Astrocyte of the cerebellum (primary cell): Measurements from ENCODE around the gene HSDL2.

ENCODE experiments used
- DNase-seq: peaks from one replicate; pipeline ENCODE4 v3.0.0-alpha.2; 2011; ENCODE audit warnings: low read depth
- H3K4me3 ChIP-seq: 2 replicates; pipeline ENCODE4 v1.5.1; 2011; ENCODE audit warnings: mild to moderate bottlenecking, low read depth, low read length, moderate library complexity
- in situ Hi-C: cut with HindIII; loops from 2 replicates; pipeline ENCODE4 v1.10.0; 2017; ENCODE audit warnings: low sequenced_read_pairs
- TF ChIP-seq, protein P1 (sequence below): IDR thresholded peaks from 2 replicates; pipeline ENCODE4 v1.5.1; 2012; ENCODE audit warnings: low read length, low read depth, moderate library complexity, mild to moderate bottlenecking; ENCODE audit errors: missing control alignments

Gene HSDL2

DNA sequence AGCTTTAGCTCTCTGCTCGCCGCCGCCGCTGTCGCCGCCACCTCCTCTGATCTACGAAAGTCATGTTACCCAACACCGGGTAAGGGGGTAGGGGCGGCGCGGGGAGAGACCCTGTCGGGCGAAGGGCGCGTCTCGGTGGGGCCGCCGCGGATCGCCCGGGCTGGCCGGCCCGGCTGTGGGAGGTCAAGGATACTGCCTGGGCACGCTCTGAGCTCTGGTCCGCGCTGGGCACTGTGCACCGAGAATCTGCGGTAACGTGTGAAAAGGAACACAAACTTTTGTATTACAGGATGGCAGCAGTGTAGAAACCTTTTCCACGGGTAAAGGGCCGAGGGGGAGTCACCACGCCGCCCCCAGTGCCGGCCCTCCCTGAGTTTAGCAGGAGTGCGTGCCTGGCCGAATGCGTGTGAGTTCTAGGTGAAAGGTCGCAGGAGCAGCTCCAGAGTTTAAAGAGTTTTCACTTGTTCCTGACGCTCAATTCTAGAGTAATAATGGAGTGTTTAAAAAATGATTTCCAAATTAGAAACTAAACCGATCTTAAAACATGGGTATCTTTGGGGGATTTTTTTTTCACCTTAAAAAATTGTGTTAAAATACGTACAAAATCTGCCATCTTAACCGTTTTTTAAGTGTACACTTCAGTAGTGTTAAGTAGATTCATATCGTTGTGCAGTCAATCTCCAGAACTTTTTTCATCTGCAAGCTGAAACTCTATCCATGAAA is at the start of gene HSDL2:
Gene HSDL2, plus strand, starts transcription at position 7 of the 723 bp plus-strand sequence. Its CDS starts 56 bp downstream, at position 63.
- TF ChIP-seq, protein P1, sequence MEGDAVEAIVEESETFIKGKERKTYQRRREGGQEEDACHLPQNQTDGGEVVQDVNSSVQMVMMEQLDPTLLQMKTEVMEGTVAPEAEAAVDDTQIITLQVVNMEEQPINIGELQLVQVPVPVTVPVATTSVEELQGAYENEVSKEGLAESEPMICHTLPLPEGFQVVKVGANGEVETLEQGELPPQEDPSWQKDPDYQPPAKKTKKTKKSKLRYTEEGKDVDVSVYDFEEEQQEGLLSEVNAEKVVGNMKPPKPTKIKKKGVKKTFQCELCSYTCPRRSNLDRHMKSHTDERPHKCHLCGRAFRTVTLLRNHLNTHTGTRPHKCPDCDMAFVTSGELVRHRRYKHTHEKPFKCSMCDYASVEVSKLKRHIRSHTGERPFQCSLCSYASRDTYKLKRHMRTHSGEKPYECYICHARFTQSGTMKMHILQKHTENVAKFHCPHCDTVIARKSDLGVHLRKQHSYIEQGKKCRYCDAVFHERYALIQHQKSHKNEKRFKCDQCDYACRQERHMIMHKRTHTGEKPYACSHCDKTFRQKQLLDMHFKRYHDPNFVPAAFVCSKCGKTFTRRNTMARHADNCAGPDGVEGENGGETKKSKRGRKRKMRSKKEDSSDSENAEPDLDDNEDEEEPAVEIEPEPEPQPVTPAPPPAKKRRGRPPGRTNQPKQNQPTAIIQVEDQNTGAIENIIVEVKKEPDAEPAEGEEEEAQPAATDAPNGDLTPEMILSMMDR: no peak
- in situ Hi-C loops: no loop called here
- no peak for DNase-seq
- peak within 1 kb of the TSS; percentile 56 for H3K4me3 ChIP-seq

DNA sequence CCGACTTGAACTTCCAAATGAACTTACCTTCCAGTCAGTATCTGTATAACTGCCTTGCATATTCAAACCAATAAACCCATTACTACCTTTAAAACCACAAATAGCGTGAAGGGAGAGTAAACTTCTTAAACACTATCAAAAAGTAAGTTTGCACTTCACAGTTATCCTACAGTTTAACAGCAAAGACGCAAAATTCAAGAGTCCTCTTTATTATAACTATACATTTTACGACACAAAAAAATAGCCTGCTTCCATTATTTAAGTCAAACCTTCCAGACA is 48.3 kb upstream of the HSDL2 start:
- no peak for DNase-seq
- H3K4me3 ChIP-seq: peak overlapping the region; percentile 69
- in situ Hi-C loops: loop anchor here (5.0 kb wide), 1 partner anchor 234 kb away; no protein-coding TSS in a partner anchor
- TF ChIP-seq, protein P1: no peak

DNA sequence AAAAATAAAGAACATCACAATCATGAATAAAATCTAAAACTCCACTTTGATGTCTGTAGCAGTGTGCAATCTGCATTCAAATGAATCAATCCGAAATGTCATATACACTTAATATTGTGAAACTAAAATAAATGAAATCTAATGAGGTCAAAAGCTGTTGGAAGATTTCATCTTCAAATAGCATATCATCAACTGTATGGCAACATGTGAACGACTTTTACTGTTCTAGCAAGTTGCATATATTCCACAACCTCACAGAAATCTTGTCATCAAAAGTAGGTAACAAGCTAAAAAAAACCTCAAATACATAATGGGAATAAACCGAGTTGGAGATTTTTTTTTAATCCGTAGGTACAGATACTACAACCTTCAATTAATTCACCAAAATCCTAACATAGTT is 47.7 kb upstream of the HSDL2 start:
- H3K4me3 ChIP-seq: peak overlapping the region; percentile 69
- TF ChIP-seq, protein P1: no peak
- in situ Hi-C loops: loop anchor here (5.0 kb wide), 1 partner anchor 235 kb away; no protein-coding TSS in a partner anchor
- DNase-seq: no peak

DNA sequence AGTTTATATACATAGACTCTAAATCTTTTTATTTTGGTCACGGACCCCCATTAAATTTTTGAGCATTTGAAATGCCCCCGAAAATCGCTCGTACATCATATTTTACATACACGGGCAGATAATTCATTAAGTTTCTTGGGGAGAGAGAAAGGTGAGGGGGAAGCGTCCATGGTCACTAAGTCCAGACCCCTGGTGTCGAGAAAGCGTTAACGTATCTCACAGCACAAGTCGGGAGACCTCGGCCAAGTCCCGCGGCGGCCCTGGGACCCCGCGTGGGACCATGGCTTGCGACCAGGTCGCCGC is 47.3 kb upstream of the HSDL2 start:
- H3K4me3 ChIP-seq: peak overlapping the region; percentile 69
- in situ Hi-C loops: loop anchor here (5.0 kb wide), 1 partner anchor 235 kb away; no protein-coding TSS in a partner anchor
- TF ChIP-seq, protein P1: no peak
- DNase-seq: no peak

DNA sequence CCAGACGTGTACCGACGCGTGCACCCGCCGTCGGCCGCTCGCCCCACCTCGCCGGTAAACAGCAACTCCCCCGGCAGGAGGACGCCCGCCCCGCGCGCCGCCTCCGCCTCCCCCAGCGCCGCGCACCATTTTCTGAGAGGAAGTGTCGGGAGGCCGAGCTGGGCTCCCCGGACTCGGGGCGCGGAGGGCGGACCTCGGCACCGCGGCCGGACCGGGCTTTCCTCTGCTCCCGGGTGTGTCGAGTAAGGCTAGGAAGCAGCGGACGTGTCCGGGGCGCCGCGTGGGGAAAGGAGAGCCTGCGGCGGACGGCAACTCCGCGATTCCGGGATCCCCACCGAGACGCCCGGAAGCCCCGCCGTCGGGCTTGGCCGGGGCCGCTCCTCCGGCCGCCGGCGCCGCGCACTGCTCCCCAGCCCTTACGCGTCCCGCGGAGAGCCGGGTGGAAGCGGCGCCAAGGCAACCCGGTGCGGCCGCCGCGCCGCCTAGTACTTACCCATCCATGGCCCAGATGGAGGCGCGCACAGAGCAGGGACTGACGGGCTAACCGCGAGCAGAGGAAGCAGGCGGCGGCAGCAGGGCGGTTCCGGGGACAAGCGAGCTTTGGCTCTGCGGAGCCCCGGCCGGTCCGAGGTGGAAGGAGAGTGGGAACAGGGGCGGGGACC is 46.8 kb upstream of the HSDL2 start, which contains the start of gene PTBP3:
Gene PTBP3, minus strand, starts transcription at position 643 of the 662 bp plus-strand sequence. CDS start 35,754 bp downstream, outside the sequence.
- DNase-seq: no peak
- in situ Hi-C loops: loop anchor here (5.0 kb wide), 1 partner anchor 236 kb away; no protein-coding TSS in a partner anchor
- H3K4me3 ChIP-seq: peak within 1 kb of the TSS; percentile 69
- TF ChIP-seq, protein P1: no peak

DNA sequence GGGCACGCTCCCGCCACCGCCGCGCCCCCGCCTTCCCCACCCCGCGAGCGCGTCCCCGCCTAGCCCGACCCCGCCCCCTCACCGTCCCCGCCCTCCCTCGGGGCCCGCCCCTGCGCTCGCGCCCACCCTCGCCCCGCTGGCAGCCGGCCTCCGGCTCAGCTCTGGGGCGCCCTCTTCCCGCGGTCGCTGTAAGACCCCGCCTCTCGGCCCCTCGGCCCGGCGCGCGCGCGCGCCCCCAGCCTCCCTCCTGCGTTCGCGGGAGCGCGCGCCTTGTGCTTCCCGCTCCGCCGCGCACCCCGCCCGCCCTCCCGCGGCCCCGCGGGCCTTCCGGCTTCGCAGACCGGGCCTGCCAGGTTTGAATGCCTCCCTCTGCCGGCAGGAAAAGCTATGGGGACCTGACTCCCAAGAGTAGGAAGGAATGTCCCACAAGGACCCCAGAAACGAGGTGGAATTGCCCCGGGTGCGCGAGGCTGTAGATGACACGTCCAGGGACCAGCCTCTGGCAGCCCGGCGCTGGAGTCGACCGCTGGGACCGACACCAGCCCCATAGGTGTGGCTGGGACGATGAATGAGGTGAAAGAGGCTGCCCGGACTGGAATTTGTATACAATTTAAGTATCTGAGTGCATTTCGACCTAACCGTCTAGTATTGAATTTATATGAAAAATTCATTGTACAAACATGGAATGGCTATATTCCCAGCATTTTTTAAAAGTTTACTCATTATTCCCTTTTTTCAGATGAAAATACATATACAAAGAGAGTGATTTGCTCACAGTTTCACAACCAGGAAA is 46.1 kb upstream of the HSDL2 start:
- TF ChIP-seq, protein P1: peak; percentile 52
- peak; percentile 87 for DNase-seq
- in situ Hi-C loops: loop anchor here (5.0 kb wide), 1 partner anchor 237 kb away; no protein-coding TSS in a partner anchor
- H3K4me3 ChIP-seq: peak overlapping the region; percentile 69
